ENCODE measurements around the gene DIAPH3. TPM values are rescaled to one million over a fixed set of nuclear protein-coding genes. Genes with fewer than 3 reads are reported as not detected.

Gene DIAPH3
- total and polyA plus RNA-seq, 2 donors (not counting 1 experiment from before 2014, with no cell fraction given) = 0.03 to 0.10 TPM

DNA sequence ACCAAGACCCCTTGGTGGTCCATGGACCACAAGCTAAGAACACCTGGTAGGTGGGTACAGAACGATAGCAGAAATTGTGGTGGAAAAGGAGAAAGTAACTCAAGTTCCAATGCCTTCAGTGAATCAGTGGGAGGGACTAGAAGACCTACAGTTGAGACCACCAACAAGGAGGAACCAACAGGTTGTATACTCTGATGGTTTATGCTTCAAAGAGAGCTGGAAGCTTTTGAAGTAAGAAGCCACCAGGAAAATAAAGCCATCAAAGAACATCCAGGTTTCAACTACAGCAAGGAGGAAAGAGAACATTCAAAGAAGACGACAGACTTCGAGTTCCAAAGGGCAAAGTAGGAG, 42.4 kb downstream of the DIAPH3 start:
- no peaks in the 10 kb centered on the region for H3K4me1 Mint-ChIP-seq

DNA sequence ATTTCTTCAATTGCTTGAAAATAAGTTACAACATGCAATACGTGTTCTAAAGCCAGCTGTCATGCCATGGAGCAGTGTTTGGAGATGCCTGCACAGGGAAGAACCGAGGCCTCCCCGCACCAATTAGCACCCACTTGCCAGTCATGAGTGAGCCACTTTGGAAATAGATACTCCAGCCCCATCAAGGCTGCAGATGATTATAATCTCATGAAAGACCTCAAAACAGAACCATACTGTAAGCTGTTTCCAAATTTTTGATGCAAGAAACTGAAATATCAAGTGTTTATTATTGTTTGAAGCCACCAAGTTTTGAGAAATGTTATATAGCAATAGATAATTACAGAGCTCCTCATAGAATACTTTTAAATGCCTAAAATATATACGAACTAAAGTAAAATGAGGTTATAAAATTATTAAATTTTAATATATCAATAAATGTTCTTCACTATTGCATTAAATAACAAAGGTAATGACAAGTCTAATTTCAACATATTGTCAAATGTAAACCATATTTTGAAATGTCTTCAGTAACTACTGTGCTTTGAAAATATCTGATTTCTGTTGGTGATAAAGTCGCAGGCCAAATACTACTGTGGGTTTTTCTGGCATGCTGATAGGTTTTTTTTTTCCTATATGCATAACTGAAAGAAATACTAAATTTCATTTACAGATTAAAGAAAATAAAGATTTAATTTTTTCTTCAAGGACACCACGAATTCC, 43.0 kb downstream of the DIAPH3 start:
- H3K27me3 ChIP-seq (replicated peaks in 1 of 4; ENCODE audit: control extremely low read depth in 1 of 4, control insufficient read depth in 3 of 4, insufficient read depth in 4 of 4, low read length in 3 of 4) = no peaks in the 10 kb centered on the region
- intact Hi-C loops (cut with micrococcal nuclease) = no loop called here
- no peak overlapping the region for H3K4me2 ChIP-seq (replicated peaks; ENCODE audit: low read depth, low read length, poor library complexity, severe bottlenecking)
- no peaks in the 10 kb centered on the region for H3K4me1 ChIP-seq (ENCODE audit: control insufficient read depth in 2 of 2, insufficient read depth in 2 of 2, low read length in 2 of 2)
- DNase-seq (no peak), ATAC-seq (ENCODE audit: low read depth) (no peak)
- H3K9ac ChIP-seq (ENCODE audit: low read length) = no peak overlapping the region
- no peaks in the 10 kb centered on the region for H4K20me1 ChIP-seq (ENCODE audit: control insufficient read depth, insufficient read depth, low read length, poor library complexity, severe bottlenecking)
- H3K27ac Mint-ChIP-seq = no peak overlapping the region
- H3K9me3 ChIP-seq (ENCODE audit: control extremely low read depth in 1 of 3, control insufficient read depth in 2 of 3, insufficient read depth in 1 of 3, low read length in 2 of 3) = no peaks in the 10 kb centered on the region
- H3K36me3 ChIP-seq (replicated peaks in 1 of 2; ENCODE audit: control extremely low read depth in 1 of 2, control insufficient read depth in 1 of 2, extremely low read depth in 1 of 2, insufficient read depth in 2 of 2, low read length in 1 of 2) = no peaks in the 10 kb centered on the region
- no peak overlapping the region for H2AFZ ChIP-seq (ENCODE audit: insufficient read depth, low read depth, low read length, poor library complexity, severe bottlenecking)
- no peak overlapping the region for H3K27ac ChIP-seq (ENCODE audit: low read length in 2 of 2)
- POLR2A ChIA-PET = no interaction called here
- H3K27me3 Mint-ChIP-seq = no peaks in the 10 kb centered on the region
- no peak overlapping the region for H3K4me3 ChIP-seq (ENCODE audit: control extremely low read depth in 1 of 5, extremely low read depth in 1 of 5, insufficient read depth in 1 of 5, low read depth in 2 of 5, low read length in 4 of 5)
- CTCF ChIA-PET = no interaction called here
- TF ChIP-seq, protein P1, sequence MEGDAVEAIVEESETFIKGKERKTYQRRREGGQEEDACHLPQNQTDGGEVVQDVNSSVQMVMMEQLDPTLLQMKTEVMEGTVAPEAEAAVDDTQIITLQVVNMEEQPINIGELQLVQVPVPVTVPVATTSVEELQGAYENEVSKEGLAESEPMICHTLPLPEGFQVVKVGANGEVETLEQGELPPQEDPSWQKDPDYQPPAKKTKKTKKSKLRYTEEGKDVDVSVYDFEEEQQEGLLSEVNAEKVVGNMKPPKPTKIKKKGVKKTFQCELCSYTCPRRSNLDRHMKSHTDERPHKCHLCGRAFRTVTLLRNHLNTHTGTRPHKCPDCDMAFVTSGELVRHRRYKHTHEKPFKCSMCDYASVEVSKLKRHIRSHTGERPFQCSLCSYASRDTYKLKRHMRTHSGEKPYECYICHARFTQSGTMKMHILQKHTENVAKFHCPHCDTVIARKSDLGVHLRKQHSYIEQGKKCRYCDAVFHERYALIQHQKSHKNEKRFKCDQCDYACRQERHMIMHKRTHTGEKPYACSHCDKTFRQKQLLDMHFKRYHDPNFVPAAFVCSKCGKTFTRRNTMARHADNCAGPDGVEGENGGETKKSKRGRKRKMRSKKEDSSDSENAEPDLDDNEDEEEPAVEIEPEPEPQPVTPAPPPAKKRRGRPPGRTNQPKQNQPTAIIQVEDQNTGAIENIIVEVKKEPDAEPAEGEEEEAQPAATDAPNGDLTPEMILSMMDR (IDR thresholded peaks at IDR 0.05) = no peak
- no peak for TF ChIP-seq EZH2 (IDR thresholded peaks at IDR 0.05; ENCODE audit: borderline replicate concordance, insufficient read depth, low read depth, low read length, poor library complexity, severe bottlenecking)
- H3K9me3 Mint-ChIP-seq (ENCODE audit: insufficient read depth) = no peaks in the 10 kb centered on the region
- 98% methylated on average over 4 of the region's 6 CpGs for WGBS (ENCODE audit: insufficient coverage)
- H3K4me1 Mint-ChIP-seq = no peaks in the 10 kb centered on the region
- H3K79me2 ChIP-seq (ENCODE audit: control insufficient read depth, insufficient read depth, low read length) = no peaks in the 10 kb centered on the region
- no peak overlapping the region for H3K4me3 Mint-ChIP-seq

More for the DNA sequence above, 42.4 kb downstream of the DIAPH3 start:
- DNase-seq = no peak
- no peak overlapping the region for H3K27ac Mint-ChIP-seq
- Histone ChIP-seq H3K27ac (ENCODE audit: low read length in 2 of 2) (no peak overlapping the region), H3K36me3 (replicated peaks in 1 of 2; ENCODE audit: control extremely low read depth in 1 of 2, control insufficient read depth in 1 of 2, extremely low read depth in 1 of 2, insufficient read depth in 2 of 2, low read length in 1 of 2) (no peaks in the 10 kb centered on the region), H3K4me2 (replicated peaks; ENCODE audit: low read depth, low read length, poor library complexity, severe bottlenecking) (no peak overlapping the region), H2AFZ (ENCODE audit: insufficient read depth, low read depth, low read length, poor library complexity, severe bottlenecking) (no peak overlapping the region), H3K4me1 (ENCODE audit: control insufficient read depth in 2 of 2, insufficient read depth in 2 of 2, low read length in 2 of 2) (no peaks in the 10 kb centered on the region), H3K79me2 (ENCODE audit: control insufficient read depth, insufficient read depth, low read length) (no peaks in the 10 kb centered on the region), H3K4me3 (ENCODE audit: control extremely low read depth in 1 of 5, extremely low read depth in 1 of 5, insufficient read depth in 1 of 5, low read depth in 2 of 5, low read length in 4 of 5) (no peak overlapping the region), H3K9me3 (ENCODE audit: control extremely low read depth in 1 of 3, control insufficient read depth in 2 of 3, insufficient read depth in 1 of 3, low read length in 2 of 3) (no peaks in the 10 kb centered on the region), H3K9ac (ENCODE audit: low read length) (no peak overlapping the region), H4K20me1 (ENCODE audit: control insufficient read depth, insufficient read depth, low read length, poor library complexity, severe bottlenecking) (no peaks in the 10 kb centered on the region), H3K27me3 (replicated peaks in 1 of 4; ENCODE audit: control extremely low read depth in 1 of 4, control insufficient read depth in 3 of 4, insufficient read depth in 4 of 4, low read length in 3 of 4) (no peaks in the 10 kb centered on the region)
- ChIA-PET POLR2A (no interaction called here), CTCF (no interaction called here)
- H3K9me3 Mint-ChIP-seq (ENCODE audit: insufficient read depth) = no peaks in the 10 kb centered on the region
- TF ChIP-seq EZH2 (IDR thresholded peaks at IDR 0.05; ENCODE audit: borderline replicate concordance, insufficient read depth, low read depth, low read length, poor library complexity, severe bottlenecking) = no peak
- TF ChIP-seq, protein P1 (IDR thresholded peaks at IDR 0.05) = no peak
- H3K27me3 Mint-ChIP-seq = no peaks in the 10 kb centered on the region
- ATAC-seq (ENCODE audit: low read depth) = no peak
- intact Hi-C loops (cut with micrococcal nuclease) = no loop called here
- H3K4me3 Mint-ChIP-seq = no peak overlapping the region
- WGBS (ENCODE audit: insufficient coverage) = 87% methylated on average over 3 of the region's 3 CpGs
